ENCODE data around the gene CEACAM19. TPM values are rescaled to one million over a fixed set of nuclear protein-coding genes. Genes with fewer than 3 reads are reported as not detected.
A peak's percentile ranks its signal among the peaks of the same experiment; 100 is the strongest.

CEACAM19 gene
- total RNA-seq, 2 experiments from 2014 or later = 0.63 to 1.3 TPM

GRCh38 chr19:44723299-44723951 lies 52.1 kb downstream of the CEACAM19 start:
- H3K27me3 Mint-ChIP-seq = no peaks in the 10 kb centered on the region
- ATAC-seq (peak; percentile 71), DNase-seq (no peak)
- peaks cover 44% of the 10 kb centered on the region for H3K4me1 Mint-ChIP-seq (ENCODE audit: low read depth)
- TF ChIP-seq CTCF (IDR thresholded peaks at IDR 0.05) = no peak
- H3K27ac Mint-ChIP-seq = no peak overlapping the region
- POLR2A ChIA-PET = interaction anchor here (0.6 to 2.7 kb wide), 8 partner anchors 18 to 149 kb away, joined by 3 to 12 read pairs (median 3); no protein-coding TSS in a partner anchor
- CTCF ChIA-PET = interaction anchor here (0.6 to 15.3 kb wide), 45 partner anchors 10 to 229 kb away, joined by 3 to 474 read pairs (median 6); partner anchors contain the start of genes BCL3, CEACAM19, CEACAM20 and NECTIN2
- no peak overlapping the region for H3K4me3 Mint-ChIP-seq
- intact Hi-C loops (cut with micrococcal nuclease) = no loop called here
- no peaks in the 10 kb centered on the region for H3K36me3 Mint-ChIP-seq (ENCODE audit: low read depth)
- no peaks in the 10 kb centered on the region for H3K9me3 Mint-ChIP-seq

- Mint-ChIP-seq H3K9me3 (no peaks in the 10 kb centered on the region), H3K4me1 (ENCODE audit: low read depth) (peaks cover 44% of the 10 kb centered on the region), H3K4me3 (no peak overlapping the region), H3K36me3 (ENCODE audit: low read depth) (no peaks in the 10 kb centered on the region), H3K27me3 (no peaks in the 10 kb centered on the region), H3K27ac (no peak overlapping the region)
- peak; percentile 84 for DNase-seq
- CTCF ChIA-PET = interaction anchor here (0.6 to 15.3 kb wide), 47 partner anchors 9 to 228 kb away, joined by 3 to 474 read pairs (median 5); partner anchors contain the start of genes BCL3, CEACAM19, CEACAM20 and NECTIN2
- POLR2A ChIA-PET = interaction anchor here (0.6 to 2.7 kb wide), 7 partner anchors 19 to 51 kb away, joined by 3 to 12 read pairs (median 3); no protein-coding TSS in a partner anchor
- peak; percentile 92 for ATAC-seq
- peak; percentile 95 for TF ChIP-seq CTCF (IDR thresholded peaks at IDR 0.05)
- intact Hi-C loops (cut with micrococcal nuclease) = loop anchor here (1.0 kb wide), 1 partner anchor 47 kb away; no protein-coding TSS in a partner anchor
These were observed 52.7 kb downstream of the CEACAM19 start for GRCh38 chr19:44723952-44724319.

GRCh38 chr19:44725251-44725650 lies 54.0 kb downstream of the CEACAM19 start:
- ATAC-seq (no peak), DNase-seq (no peak)
- ChIA-PET POLR2A (interaction anchor here (2.7 kb wide), 1 partner anchor 45 kb away, joined by 12 read pairs; no protein-coding TSS in a partner anchor), CTCF (interaction anchor here (1.2 to 15.3 kb wide), 8 partner anchors 11 to 119 kb away, joined by 4 to 474 read pairs (median 29); partner anchors contain the start of gene BCL3)
- no peak for TF ChIP-seq CTCF (IDR thresholded peaks at IDR 0.05)
- Mint-ChIP-seq H3K27me3 (no peaks in the 10 kb centered on the region), H3K36me3 (ENCODE audit: low read depth) (no peaks in the 10 kb centered on the region), H3K9me3 (no peaks in the 10 kb centered on the region), H3K4me3 (no peak overlapping the region), H3K27ac (no peak overlapping the region), H3K4me1 (ENCODE audit: low read depth) (peaks cover 44% of the 10 kb centered on the region)
- intact Hi-C loops (cut with micrococcal nuclease) = no loop called here

- Mint-ChIP-seq H3K27ac (no peak overlapping the region), H3K4me1 (ENCODE audit: low read depth) (peaks cover 44% of the 10 kb centered on the region), H3K9me3 (no peaks in the 10 kb centered on the region), H3K4me3 (no peak overlapping the region), H3K27me3 (no peaks in the 10 kb centered on the region), H3K36me3 (ENCODE audit: low read depth) (no peaks in the 10 kb centered on the region)
- ChIA-PET CTCF (interaction anchor here (0.7 to 15.3 kb wide), 6 partner anchors 24 to 119 kb away, joined by 3 to 474 read pairs (median 26); partner anchors contain the start of gene BCL3), POLR2A (interaction anchor here (2.7 kb wide), 1 partner anchor 45 kb away, joined by 12 read pairs; no protein-coding TSS in a partner anchor)
- intact Hi-C loops (cut with micrococcal nuclease) = no loop called here
- TF ChIP-seq CTCF (IDR thresholded peaks at IDR 0.05) = no peak
- ATAC-seq (no peak), DNase-seq (no peak)
These were observed 54.4 kb downstream of the CEACAM19 start for GRCh38 chr19:44725684-44726083.

GRCh38 chr19:44726465-44726864 lies 55.2 kb downstream of the CEACAM19 start:
- ATAC-seq (no peak), DNase-seq (no peak)
- Mint-ChIP-seq H3K27ac (no peak overlapping the region), H3K27me3 (no peaks in the 10 kb centered on the region), H3K4me3 (no peak overlapping the region), H3K4me1 (ENCODE audit: low read depth) (peaks cover 40% of the 10 kb centered on the region), H3K36me3 (ENCODE audit: low read depth) (no peaks in the 10 kb centered on the region), H3K9me3 (no peaks in the 10 kb centered on the region)
- no peak for TF ChIP-seq CTCF (IDR thresholded peaks at IDR 0.05)
- CTCF ChIA-PET = interaction anchor here (15.3 kb wide), 1 partner anchor 42 kb away, joined by 474 read pairs; no protein-coding TSS in a partner anchor
- POLR2A ChIA-PET = no interaction called here
- intact Hi-C loops (cut with micrococcal nuclease) = no loop called here
